ENCODE data around the gene CHSY1. TPM values are rescaled to one million over a fixed set of nuclear protein-coding genes. Genes with fewer than 3 reads are reported as not detected.

CHSY1 gene
- total RNA-seq, 1 experiment from 2014 or later, result 21.9 TPM

- no peak for DNase-seq (ENCODE audit: low spot score)
These were observed 79.9 kb downstream of the CHSY1 start for GRCh38 chr15:101171954-101172353.

- peak; percentile 87 for DNase-seq (ENCODE audit: low spot score)
These were observed 81.1 kb downstream of the CHSY1 start for GRCh38 chr15:101170568-101171350.

- peak; percentile 28 for DNase-seq (ENCODE audit: low spot score)
These were observed 82.3 kb downstream of the CHSY1 start for GRCh38 chr15:101169495-101170071.

- DNase-seq (ENCODE audit: low spot score), result no peak
These were observed 82.9 kb downstream of the CHSY1 start for GRCh38 chr15:101168898-101169494.

GRCh38 chr15:101168463-101168824 lies 83.4 kb downstream of the CHSY1 start:
- no peak for DNase-seq (ENCODE audit: low spot score)

GRCh38 chr15:101167753-101168462 lies 83.9 kb downstream of the CHSY1 start:
- peak; percentile 99 for DNase-seq (ENCODE audit: low spot score)

- no peak for DNase-seq (ENCODE audit: low spot score)
These were observed 84.5 kb downstream of the CHSY1 start for GRCh38 chr15:101167411-101167752.

- DNase-seq (ENCODE audit: low spot score), result no peak
These were observed 85.9 kb downstream of the CHSY1 start for GRCh38 chr15:101165905-101166471.

- DNase-seq (ENCODE audit: low spot score), result no peak
These were observed 89.0 kb downstream of the CHSY1 start for GRCh38 chr15:101162701-101163483.

- DNase-seq (ENCODE audit: low spot score), result no peak
These were observed 90.2 kb downstream of the CHSY1 start for GRCh38 chr15:101161656-101162055.

GRCh38 chr15:101159936-101160815 lies 91.7 kb downstream of the CHSY1 start:
- no peak for DNase-seq (ENCODE audit: low spot score)

- no peak for DNase-seq (ENCODE audit: low spot score)
These were observed 92.5 kb downstream of the CHSY1 start for GRCh38 chr15:101159096-101159935.

GRCh38 chr15:101158166-101159095 lies 93.4 kb downstream of the CHSY1 start:
- no peak for DNase-seq (ENCODE audit: low spot score)

- no peak for DNase-seq (ENCODE audit: low spot score)
These were observed 94.1 kb downstream of the CHSY1 start for GRCh38 chr15:101157721-101158120.

- peak; percentile 67 for DNase-seq (ENCODE audit: low spot score)
These were observed 95.2 kb downstream of the CHSY1 start for GRCh38 chr15:101156509-101157159.

- no peak for DNase-seq (ENCODE audit: low spot score)
These were observed 95.8 kb downstream of the CHSY1 start for GRCh38 chr15:101156061-101156460.

GRCh38 chr15:101153801-101154656 lies 97.8 kb downstream of the CHSY1 start:
- no peak for DNase-seq (ENCODE audit: low spot score)

Measured in A172 (cell line).